Caco-2 (cell line): Measurements from ENCODE around the gene KCNK3. TPM values are rescaled to one million over a fixed set of nuclear protein-coding genes. Genes with fewer than 3 reads are reported as not detected.
A peak's percentile ranks its signal among the peaks of the same experiment; 100 is the strongest.

Experiments
- BruUV-seq: library from RNA; stranded (reverse); fragments of 400-500 nt; replicated peaks from 2 replicates; lab custom pipeline; 2021; lab: Mats Ljungman, UMichigan
- CTCF ChIA-PET: fragments of 300-600 bp; sonication (Branson Sonifier 250); formaldehyde crosslinking; loops from one replicate; lab custom pipeline; 2022; ENCODE audit warnings: antibody characterized with exemption; lab: Charles Lee
- POLR2A ChIA-PET: fragments of 300-600 bp; sonication (Branson Sonifier 250); formaldehyde crosslinking; loops from one replicate; lab custom pipeline; 2022; ENCODE audit warnings: antibody characterized with exemption; lab: Charles Lee
- DNase-seq, 2 experiments: peaks; one replicate each; pipeline versions ENCODE4 v3.0.0 to v3.0.0-alpha.2; 2020 to 2022
- H3K27me3 ChIP-seq: replicated peaks from 2 replicates; pipeline ENCODE4 v1.6.0; 2011; ENCODE audit warnings: low read length; ENCODE audit not compliant: control insufficient read depth, insufficient read depth
- H3K36me3 ChIP-seq: 2 replicates; pipeline ENCODE4 v1.5.1; 2011; ENCODE audit warnings: low read length; ENCODE audit not compliant: control insufficient read depth, insufficient read depth
- H3K4me1 ChIP-seq: fragments of 250-450 bp; sonication (Bioruptor Pico); 2 replicates; pipeline ENCODE4 v1.5.1; 2020; ENCODE audit warnings: mild to moderate bottlenecking
- H3K4me3 ChIP-seq: 2 replicates; pipeline ENCODE4 v1.5.1; 2011; ENCODE audit warnings: low read depth, mild to moderate bottlenecking, control low read depth, low read length
- H3K9me3 ChIP-seq: fragments of 250-450 bp; sonication (Bioruptor Pico); 2 replicates; pipeline ENCODE4 v1.5.1; 2020; ENCODE audit warnings: mild to moderate bottlenecking, moderate library complexity
- H3K27ac Mint-ChIP-seq: one replicate; pipeline ENCODE4 v1.8.0; 2022; ENCODE audit warnings: mixed read lengths; ENCODE audit not compliant: unreplicated experiment
- H3K27me3 Mint-ChIP-seq: one replicate; pipeline ENCODE4 v1.8.0; 2022; ENCODE audit warnings: mixed read lengths; ENCODE audit not compliant: insufficient read depth, unreplicated experiment
- H3K36me3 Mint-ChIP-seq: one replicate; pipeline ENCODE4 v1.8.0; 2022; ENCODE audit warnings: mild to moderate bottlenecking, mixed read lengths; ENCODE audit not compliant: insufficient read depth, unreplicated experiment
- H3K4me1 Mint-ChIP-seq: one replicate; pipeline ENCODE4 v1.8.0; 2022; ENCODE audit warnings: low read depth, mixed read lengths; ENCODE audit not compliant: unreplicated experiment
- H3K4me3 Mint-ChIP-seq: one replicate; pipeline ENCODE4 v1.8.0; 2022; ENCODE audit warnings: mild to moderate bottlenecking, moderate library complexity, mixed read lengths; ENCODE audit not compliant: unreplicated experiment
- H3K9me3 Mint-ChIP-seq: one replicate; pipeline ENCODE4 v1.8.0; 2022; ENCODE audit warnings: mixed read lengths; ENCODE audit not compliant: unreplicated experiment
- intact Hi-C: fragments of 100-400 bp; cut with micrococcal nuclease; formaldehyde crosslinking; loops from one replicate; pipeline ENCODE4 v1.10.0; 2022; ENCODE audit not compliant: unreplicated experiment
- total RNA-seq: library from RNA; stranded (reverse); gene quantifications from 2 replicates; pipeline ENCODE4 v1.2.3, GENCODE V29; 2022
- TF ChIP-seq, protein P1 (sequence below), 2 experiments: fragments of 200-600 bp in 1 of 2; IDR thresholded peaks; 1 replicate in 1 of 2; 2 replicates in 1 of 2; pipeline versions ENCODE4 v1.5.1 to v1.8.0; 2011 to 2022; ENCODE audit warnings: antibody characterized with exemption in 1 of 2, control low read depth in 1 of 2, inconsistent platforms in 1 of 2, low read depth in 1 of 2, low read length in 1 of 2, mild to moderate bottlenecking in 1 of 2, moderate library complexity in 1 of 2; ENCODE audit not compliant: insufficient read depth in 1 of 2, severe bottlenecking in 1 of 2, unreplicated experiment in 1 of 2

The KCNK3 gene
- total RNA-seq, 1 experiment from 2014 or later = 0.36 TPM

GRCh38 chr2:26692897-26693849, 651 bp downstream of the KCNK3 start:
- peak in 1 of 2 experiments; percentile 23 for DNase-seq
- no peaks in the 10 kb centered on the region for H3K27me3 ChIP-seq
- CTCF ChIA-PET = interaction anchor here (0.7 kb wide), 1 partner anchor 52 kb away, joined by 3 read pairs; no protein-coding TSS in a partner anchor
- POLR2A ChIA-PET = no interaction called here
- Mint-ChIP-seq H3K36me3 (no peaks in the 10 kb centered on the region), H3K4me1 (peaks cover 9% of the 10 kb centered on the region), H3K27ac (no peak overlapping the region), H3K4me3 (no peak overlapping the region), H3K27me3 (peaks cover 17% of the 10 kb centered on the region), H3K9me3 (no peaks in the 10 kb centered on the region)
- H3K4me3 ChIP-seq = peak overlapping the region; percentile 41
- H3K4me1 ChIP-seq = peaks cover 16% of the 10 kb centered on the region
- no peaks in the 10 kb centered on the region for H3K36me3 ChIP-seq
- TF ChIP-seq, protein P1, sequence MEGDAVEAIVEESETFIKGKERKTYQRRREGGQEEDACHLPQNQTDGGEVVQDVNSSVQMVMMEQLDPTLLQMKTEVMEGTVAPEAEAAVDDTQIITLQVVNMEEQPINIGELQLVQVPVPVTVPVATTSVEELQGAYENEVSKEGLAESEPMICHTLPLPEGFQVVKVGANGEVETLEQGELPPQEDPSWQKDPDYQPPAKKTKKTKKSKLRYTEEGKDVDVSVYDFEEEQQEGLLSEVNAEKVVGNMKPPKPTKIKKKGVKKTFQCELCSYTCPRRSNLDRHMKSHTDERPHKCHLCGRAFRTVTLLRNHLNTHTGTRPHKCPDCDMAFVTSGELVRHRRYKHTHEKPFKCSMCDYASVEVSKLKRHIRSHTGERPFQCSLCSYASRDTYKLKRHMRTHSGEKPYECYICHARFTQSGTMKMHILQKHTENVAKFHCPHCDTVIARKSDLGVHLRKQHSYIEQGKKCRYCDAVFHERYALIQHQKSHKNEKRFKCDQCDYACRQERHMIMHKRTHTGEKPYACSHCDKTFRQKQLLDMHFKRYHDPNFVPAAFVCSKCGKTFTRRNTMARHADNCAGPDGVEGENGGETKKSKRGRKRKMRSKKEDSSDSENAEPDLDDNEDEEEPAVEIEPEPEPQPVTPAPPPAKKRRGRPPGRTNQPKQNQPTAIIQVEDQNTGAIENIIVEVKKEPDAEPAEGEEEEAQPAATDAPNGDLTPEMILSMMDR (IDR thresholded peaks at IDR 0.05; ENCODE audit: insufficient read depth in 1 of 2, low read depth in 1 of 2, low read length in 1 of 2, severe bottlenecking in 1 of 2, unreplicated experiment in 1 of 2) = no peak
- no peaks in the 10 kb centered on the region for H3K9me3 ChIP-seq
- no TSS peak for BruUV-seq
- intact Hi-C loops = no loop called here

GRCh38 chr2:26694001-26694400, 1.5 kb downstream of the KCNK3 start:
- Mint-ChIP-seq H3K27me3 (peaks cover 17% of the 10 kb centered on the region), H3K4me3 (no peak overlapping the region), H3K4me1 (peaks cover 7% of the 10 kb centered on the region), H3K9me3 (no peaks in the 10 kb centered on the region), H3K36me3 (no peaks in the 10 kb centered on the region), H3K27ac (no peak overlapping the region)
- no peak for DNase-seq
- intact Hi-C loops = no loop called here
- no peaks in the 10 kb centered on the region for H3K27me3 ChIP-seq
- no peaks in the 10 kb centered on the region for H3K36me3 ChIP-seq
- H3K4me1 ChIP-seq = peaks cover 7% of the 10 kb centered on the region
- H3K9me3 ChIP-seq = no peaks in the 10 kb centered on the region
- TF ChIP-seq, protein P1 (IDR thresholded peaks at IDR 0.05; ENCODE audit: insufficient read depth in 1 of 2, low read depth in 1 of 2, low read length in 1 of 2, severe bottlenecking in 1 of 2, unreplicated experiment in 1 of 2) = no peak
- CTCF ChIA-PET = no interaction called here
- no TSS peak for BruUV-seq
- H3K4me3 ChIP-seq = no peak overlapping the region
- POLR2A ChIA-PET = no interaction called here

DNA sequence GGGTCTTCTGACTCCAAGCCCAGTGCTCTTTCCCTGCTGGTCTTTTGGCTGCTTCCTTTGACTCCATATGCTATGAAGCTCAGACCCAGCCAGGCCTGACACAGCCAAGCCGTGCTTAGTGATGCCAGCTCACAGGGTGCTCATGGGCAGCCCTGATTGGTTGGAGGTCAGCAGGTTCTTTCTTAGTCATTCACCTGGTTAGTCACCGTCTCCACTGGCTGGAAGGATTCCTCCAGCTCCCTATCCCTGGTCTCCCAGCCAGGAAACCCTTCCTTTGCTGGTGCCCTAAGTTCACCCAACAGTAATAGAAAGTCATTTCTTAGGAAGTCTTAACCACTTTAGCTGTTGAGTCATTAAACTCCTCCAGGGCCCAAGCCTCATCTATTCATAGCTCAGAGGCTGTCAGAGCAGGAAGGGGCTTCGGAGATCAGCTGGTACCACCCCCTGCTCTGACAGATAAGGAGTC, 3.9 kb downstream of the KCNK3 start:
- H3K4me1 Mint-ChIP-seq = peaks cover 7% of the 10 kb centered on the region
- BruUV-seq = no TSS peak
- Histone ChIP-seq H3K9me3 (no peaks in the 10 kb centered on the region), H3K36me3 (no peaks in the 10 kb centered on the region), H3K27me3 (no peaks in the 10 kb centered on the region), H3K4me3 (no peak overlapping the region), H3K4me1 (peaks cover 4% of the 10 kb centered on the region; the same call in 1 of the 2 replicates)
- CTCF ChIA-PET = no interaction called here
- no peak overlapping the region for H3K4me3 Mint-ChIP-seq
- no peak for DNase-seq
- POLR2A ChIA-PET = no interaction called here
- no peaks in the 10 kb centered on the region for H3K36me3 Mint-ChIP-seq
- no peak overlapping the region for H3K27ac Mint-ChIP-seq
- intact Hi-C loops = no loop called here
- no peaks in the 10 kb centered on the region for H3K9me3 Mint-ChIP-seq
- TF ChIP-seq, protein P1 (IDR thresholded peaks at IDR 0.05; ENCODE audit: insufficient read depth in 1 of 2, low read depth in 1 of 2, low read length in 1 of 2, severe bottlenecking in 1 of 2, unreplicated experiment in 1 of 2) = no peak
- peaks cover 19% of the 10 kb centered on the region for H3K27me3 Mint-ChIP-seq
